ENCODE results near the gene COX14. TPM values are rescaled to one million over a fixed set of nuclear protein-coding genes. Genes with fewer than 3 reads are reported as not detected.

The COX14 gene
- total RNA-seq, result 52.2 and 73.1 TPM in 2 replicates

DNA sequence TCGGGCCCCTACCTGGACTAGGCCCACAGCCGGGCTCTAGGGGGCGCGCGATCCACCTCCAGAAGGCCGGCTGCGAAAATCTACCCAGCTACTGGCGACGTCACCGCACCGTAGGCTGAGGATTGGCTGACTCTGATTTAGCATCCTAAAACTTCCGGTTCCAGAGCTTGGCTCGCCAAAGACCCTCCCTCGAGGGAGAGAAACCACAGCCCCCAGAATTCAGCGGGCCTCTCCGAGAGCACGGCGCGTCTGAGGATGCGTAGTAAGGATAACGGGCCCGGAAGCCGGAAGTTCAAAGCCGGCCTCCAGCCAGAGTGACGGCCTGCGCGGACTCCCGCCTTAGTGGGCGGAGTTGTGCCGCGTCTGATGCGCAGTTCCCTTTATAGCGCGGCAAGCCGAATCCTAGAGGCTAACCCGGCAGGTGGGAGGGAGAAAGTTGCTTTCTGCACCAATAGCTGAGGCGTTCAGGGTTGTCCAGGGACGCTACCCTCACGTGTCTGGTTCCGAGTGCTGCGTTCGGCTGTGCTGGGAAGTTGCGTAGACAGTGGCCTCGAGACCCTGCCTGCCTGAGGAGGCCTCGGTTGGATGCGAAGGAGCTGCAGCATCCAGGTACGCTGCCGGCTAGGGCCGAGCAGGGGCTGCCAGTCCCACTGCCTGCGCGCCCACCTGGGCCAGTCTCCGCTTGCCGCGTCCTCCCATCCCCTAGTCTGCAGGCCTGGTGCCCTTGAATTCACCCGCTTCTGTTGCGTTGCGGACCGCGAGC is at the start of gene COX14:
TSS of gene COX14 (plus strand) at position 544 of the 763 bp plus-strand sequence. CDS start 7,808 bp downstream, outside the sequence.
- TF ChIP-seq CTCF (conservative IDR thresholded peaks at IDR 0.05; ENCODE audit: low read depth, low read length), result peak; percentile 92
- peak; percentile 95 for DNase-seq (ENCODE audit: low read depth)
- peak within 1 kb of the TSS; percentile 99 for H3K4me3 ChIP-seq (ENCODE audit: low read depth, low read length)

DNA sequence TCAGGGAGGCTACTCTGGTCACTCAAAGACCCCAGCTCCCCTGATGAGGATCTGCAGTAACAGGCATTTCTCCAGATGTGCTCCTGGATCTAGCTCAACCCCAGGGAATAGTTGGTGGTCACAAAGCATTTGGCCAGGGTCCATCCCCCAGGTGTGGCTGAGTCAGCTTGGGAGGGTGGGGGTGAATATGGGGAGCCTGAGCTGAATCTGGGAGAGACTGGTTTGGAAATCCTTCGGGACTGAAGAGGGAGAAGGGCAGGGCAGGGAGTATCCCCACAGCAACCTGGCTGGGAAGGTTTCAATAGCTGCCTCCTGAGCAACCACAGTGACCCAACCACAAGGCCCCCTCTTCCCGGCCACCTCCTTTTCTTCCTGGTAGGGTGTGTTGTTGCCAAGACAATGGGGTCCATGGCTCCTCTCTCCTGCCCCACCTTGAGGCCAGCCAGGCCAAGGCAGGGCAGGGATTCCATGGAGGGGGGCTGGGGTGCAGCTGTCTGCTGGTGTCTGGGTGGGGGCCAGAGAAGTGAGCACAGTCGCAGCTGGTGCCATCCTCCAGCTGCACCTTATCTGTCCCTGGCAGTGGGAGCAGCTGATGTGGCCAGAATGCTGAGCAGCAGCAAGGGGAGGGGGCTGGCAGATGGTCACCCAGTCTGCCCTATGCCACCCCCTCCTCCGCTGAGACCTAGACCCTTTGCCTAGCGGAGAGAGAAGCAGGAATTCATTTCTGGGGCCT is 49.1 kb upstream of the COX14 start:
- TF ChIP-seq CTCF (conservative IDR thresholded peaks at IDR 0.05; ENCODE audit: low read depth, low read length), result no peak
- no peak for DNase-seq (ENCODE audit: low read depth)
- no peak overlapping the region for H3K4me3 ChIP-seq (ENCODE audit: low read depth, low read length)

GRCh38 chr12:50065726-50066310 is 46.2 kb upstream of the COX14 start:
- no peak for TF ChIP-seq CTCF (conservative IDR thresholded peaks at IDR 0.05; ENCODE audit: low read depth, low read length)
- DNase-seq (ENCODE audit: low read depth), result no peak
- H3K4me3 ChIP-seq (ENCODE audit: low read depth, low read length), result no peak overlapping the region

DNA sequence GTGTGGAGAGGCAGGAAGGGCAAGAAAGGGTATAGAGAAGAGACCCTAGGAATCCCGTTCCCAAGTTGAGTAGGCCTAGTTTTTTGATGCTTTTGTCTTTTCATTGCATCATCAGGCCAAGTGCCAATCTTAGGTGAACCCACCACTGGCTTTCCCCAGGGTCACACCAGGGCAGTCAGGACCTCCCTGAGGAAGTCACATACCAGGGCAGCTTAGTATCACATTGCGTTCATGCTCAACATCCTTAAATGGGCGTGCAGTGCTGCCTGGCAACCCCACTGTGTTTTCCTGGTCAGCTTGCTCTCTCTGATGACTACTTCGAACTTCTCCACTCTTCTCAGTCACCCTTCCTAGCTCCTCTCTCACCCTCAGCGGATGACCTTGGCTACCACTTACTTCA is 45.6 kb upstream of the COX14 start:
- no peak overlapping the region for H3K4me3 ChIP-seq (ENCODE audit: low read depth, low read length)
- TF ChIP-seq CTCF (conservative IDR thresholded peaks at IDR 0.05; ENCODE audit: low read depth, low read length), result no peak
- peak; percentile 76 for DNase-seq (ENCODE audit: low read depth)

- no peak overlapping the region for H3K4me3 ChIP-seq (ENCODE audit: low read depth, low read length)
- TF ChIP-seq CTCF (conservative IDR thresholded peaks at IDR 0.05; ENCODE audit: low read depth, low read length), result no peak
- no peak for DNase-seq (ENCODE audit: low read depth)
Observed at GRCh38 chr12:50069069-50069468, 43.0 kb upstream of the COX14 start.

- no peak for TF ChIP-seq CTCF (conservative IDR thresholded peaks at IDR 0.05; ENCODE audit: low read depth, low read length)
- no peak for DNase-seq (ENCODE audit: low read depth)
- H3K4me3 ChIP-seq (ENCODE audit: low read depth, low read length), result no peak overlapping the region
Observed at GRCh38 chr12:50069539-50069938, 42.5 kb upstream of the COX14 start.

All from epithelial cell of proximal tubule (primary cell).